RWPE2 (cell line): ENCODE results near the gene WDSUB1.
A peak's percentile ranks its signal among the peaks of the same experiment; 100 is the strongest.

Experiments
- ATAC-seq: fragments of 200-7000 bp; cut with Tn5 transposase; 3 replicates; pipeline ENCODE4 v1.9.1; 2021; ENCODE audit warnings: low read depth
- DNase-seq: peaks from one replicate; pipeline ENCODE4 v3.0.0-alpha.2; 2020; ENCODE audit warnings: low spot score
- H3K27ac ChIP-seq: fragments of 450-650 bp; 2 replicates; pipeline ENCODE4 v1.5.1; 2017; ENCODE audit warnings: mild to moderate bottlenecking; ENCODE audit not compliant: poor library complexity, severe bottlenecking
- H3K27me3 ChIP-seq: fragments of 250-450 bp; sonication (Bioruptor Pico); 2 replicates; pipeline ENCODE4 v1.5.1; 2021; ENCODE audit warnings: mild to moderate bottlenecking, moderate library complexity; ENCODE audit not compliant: insufficient read depth, poor library complexity, severe bottlenecking
- H3K36me3 ChIP-seq: fragments of 250-450 bp; sonication (Bioruptor Pico); 2 replicates; pipeline ENCODE4 v1.5.1; 2020; ENCODE audit warnings: low read depth, mild to moderate bottlenecking, moderate library complexity
- H3K4me1 ChIP-seq: fragments of 250-450 bp; sonication (Bioruptor Pico); 2 replicates; pipeline ENCODE4 v1.5.1; 2021; ENCODE audit warnings: mild to moderate bottlenecking, moderate library complexity; ENCODE audit not compliant: insufficient read depth, poor library complexity, severe bottlenecking
- H3K4me3 ChIP-seq: fragments of 250-450 bp; sonication (Bioruptor Pico); 2 replicates; pipeline ENCODE4 v1.5.1; 2021; ENCODE audit warnings: mild to moderate bottlenecking, moderate library complexity; ENCODE audit not compliant: severe bottlenecking
- H3K9me3 ChIP-seq: fragments of 250-450 bp; sonication (Bioruptor Pico); 2 replicates; pipeline ENCODE4 v1.5.1; 2021; ENCODE audit warnings: mild to moderate bottlenecking, moderate library complexity; ENCODE audit not compliant: severe bottlenecking
- CTCF ChIP-seq: fragments of 450-650 bp; IDR thresholded peaks from one replicate; pipeline ENCODE4 v1.5.1; 2017; ENCODE audit warnings: mild to moderate bottlenecking, moderate library complexity; ENCODE audit not compliant: poor library complexity, severe bottlenecking

The WDSUB1 gene, protein sequence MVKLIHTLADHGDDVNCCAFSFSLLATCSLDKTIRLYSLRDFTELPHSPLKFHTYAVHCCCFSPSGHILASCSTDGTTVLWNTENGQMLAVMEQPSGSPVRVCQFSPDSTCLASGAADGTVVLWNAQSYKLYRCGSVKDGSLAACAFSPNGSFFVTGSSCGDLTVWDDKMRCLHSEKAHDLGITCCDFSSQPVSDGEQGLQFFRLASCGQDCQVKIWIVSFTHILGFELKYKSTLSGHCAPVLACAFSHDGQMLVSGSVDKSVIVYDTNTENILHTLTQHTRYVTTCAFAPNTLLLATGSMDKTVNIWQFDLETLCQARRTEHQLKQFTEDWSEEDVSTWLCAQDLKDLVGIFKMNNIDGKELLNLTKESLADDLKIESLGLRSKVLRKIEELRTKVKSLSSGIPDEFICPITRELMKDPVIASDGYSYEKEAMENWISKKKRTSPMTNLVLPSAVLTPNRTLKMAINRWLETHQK

GRCh38 chr2:159285929-159286708, at the start of gene WDSUB1:
TSS of gene WDSUB1 (minus strand) at chr2:159286703. CDS start at chr2:159283069, 3,634 bp downstream.
- ATAC-seq, result peak; percentile 37
- Histone ChIP-seq H3K4me3 (peak within 1 kb of the TSS; percentile 58), H3K27me3 (no peaks in the 10 kb centered on the region), H3K9me3 (no peaks in the 10 kb centered on the region), H3K36me3 (0 out of 2 replicates have a peak, but pooled peaks cover under 1% of the 10 kb centered on the region), H3K27ac (peak within 1 kb of the TSS; percentile 21), H3K4me1 (peaks cover 13% of the 10 kb centered on the region)
- no peak for DNase-seq
- no peak for TF ChIP-seq CTCF

- Histone ChIP-seq H3K4me3 (no peak overlapping the region), H3K27ac (peak overlapping the region; percentile 3), H3K4me1 (peaks cover 11% of the 10 kb centered on the region), H3K36me3 (peaks cover 27% of the 10 kb centered on the region), H3K27me3 (no peaks in the 10 kb centered on the region), H3K9me3 (no peaks in the 10 kb centered on the region)
- ATAC-seq (peak; percentile 49; the same call in 1 of the 3 replicates), DNase-seq (no peak)
- TF ChIP-seq CTCF, result no peak
Measured at GRCh38 chr2:159326569-159327255, 40.2 kb upstream of the WDSUB1 start.

DNA sequence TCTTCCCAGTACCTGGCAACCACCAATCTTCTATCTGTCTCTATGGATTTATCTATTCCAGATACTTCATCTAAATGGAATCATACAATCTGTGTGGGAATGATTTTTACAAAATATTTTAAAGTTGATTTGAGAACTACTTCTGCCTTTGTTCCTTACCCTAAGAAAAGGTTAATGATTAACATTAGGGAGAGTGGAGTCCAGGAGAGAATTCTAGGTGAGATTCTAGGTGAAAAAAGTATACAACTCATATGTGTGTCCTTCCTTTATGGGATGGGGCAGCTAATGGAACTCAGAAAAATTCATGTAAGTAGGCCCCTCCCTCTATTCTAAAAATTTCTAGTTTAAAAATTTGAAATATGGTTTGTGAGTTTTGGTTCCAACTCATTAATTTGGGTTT, 35.9 kb upstream of the WDSUB1 start:
- Histone ChIP-seq H3K27me3 (no peaks in the 10 kb centered on the region), H3K36me3 (peaks cover 33% of the 10 kb centered on the region), H3K9me3 (no peaks in the 10 kb centered on the region), H3K27ac (no peak overlapping the region), H3K4me1 (peaks cover 11% of the 10 kb centered on the region), H3K4me3 (no peak overlapping the region)
- no peak for ATAC-seq
- DNase-seq, result no peak
- no peak for TF ChIP-seq CTCF

DNA sequence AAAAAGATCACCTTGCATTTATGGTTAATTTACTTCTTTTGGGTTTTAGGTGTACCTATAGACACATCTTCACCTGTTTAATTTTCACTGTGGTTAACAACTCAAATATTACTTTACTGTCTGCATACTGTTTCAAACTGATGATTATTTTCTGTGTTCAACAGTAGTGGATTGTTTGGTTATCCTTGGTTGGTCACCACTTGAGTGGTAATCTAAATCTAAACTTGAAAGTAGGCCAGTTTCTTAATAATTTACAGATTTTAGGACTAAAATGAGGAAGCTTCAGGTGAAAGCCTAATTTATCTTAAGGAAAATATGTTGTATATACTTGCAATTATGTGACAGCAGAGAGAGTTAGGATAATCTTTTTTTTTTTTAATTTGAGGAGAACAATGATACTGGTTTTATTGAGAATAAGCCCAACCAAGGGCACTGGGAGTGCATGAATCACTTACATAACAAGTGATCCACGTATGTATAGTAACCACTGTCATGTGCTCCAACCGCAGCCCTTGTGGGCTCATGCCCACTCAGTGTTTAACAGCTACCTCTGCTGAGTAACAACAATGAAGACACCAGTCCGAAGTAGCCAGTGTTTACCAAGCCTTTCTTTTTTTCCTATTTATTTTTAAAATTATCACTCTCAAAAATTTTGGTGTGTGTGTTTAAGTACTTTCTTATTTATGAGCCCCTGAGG, 31.0 kb upstream of the WDSUB1 start:
- no peak for TF ChIP-seq CTCF
- no peaks in the 10 kb centered on the region for H3K4me1 ChIP-seq
- no peaks in the 10 kb centered on the region for H3K9me3 ChIP-seq
- DNase-seq, result no peak
- peaks cover 13% of the 10 kb centered on the region; the same call in 1 of the 2 replicates for H3K36me3 ChIP-seq
- H3K4me3 ChIP-seq, result no peak overlapping the region
- no peak for ATAC-seq
- no peaks in the 10 kb centered on the region for H3K27me3 ChIP-seq
- H3K27ac ChIP-seq, result no peak overlapping the region
